ENCODE data around the gene SENP2. TPM values are rescaled to one million over a fixed set of nuclear protein-coding genes. Genes with fewer than 3 reads are reported as not detected.

SENP2 gene
- total and polyA plus RNA-seq, 2 of the 13 experiments (the other 11 are each of a cell fraction or from before 2014, with no cell fraction given): 7.7 to 46.2 TPM

DNA sequence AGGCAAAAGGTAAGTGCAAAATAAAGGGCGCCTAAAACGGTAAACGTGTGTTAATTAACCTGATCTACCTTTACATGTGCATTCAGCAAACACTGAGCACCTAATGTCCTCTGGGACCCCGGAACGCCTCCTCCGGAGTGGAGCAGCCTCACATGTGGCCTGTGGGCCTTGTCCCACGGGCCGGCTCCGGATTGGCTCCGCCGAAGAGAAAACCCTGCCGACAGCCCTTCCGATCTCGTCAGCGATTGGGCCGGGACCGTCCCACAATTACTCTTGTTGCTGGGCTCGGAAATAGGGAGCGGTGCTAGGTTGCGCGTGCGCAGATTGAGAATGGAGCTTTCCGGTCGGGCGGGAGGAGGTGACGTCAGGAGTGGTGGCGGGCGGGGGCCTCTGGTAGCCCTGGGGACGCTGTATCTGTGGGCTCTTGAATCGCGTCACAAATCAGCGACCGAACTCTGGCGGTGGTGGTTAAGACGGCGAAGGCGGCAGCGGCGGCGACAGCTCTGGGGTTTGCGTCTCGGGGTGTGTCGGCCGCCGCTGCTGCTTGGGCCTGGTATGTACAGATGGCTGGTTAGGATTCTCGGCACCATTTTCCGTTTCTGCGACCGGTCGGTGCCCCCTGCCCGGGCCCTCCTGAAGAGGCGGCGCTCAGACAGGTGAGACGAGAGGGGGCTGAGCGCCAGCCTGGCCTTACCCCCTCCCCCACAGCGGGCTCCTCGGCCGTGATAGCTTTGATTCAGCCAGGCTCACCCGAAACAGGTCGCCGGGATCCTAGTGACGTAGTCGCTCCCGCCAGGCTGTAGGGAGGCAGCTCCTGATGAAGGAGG lies at the start of gene SENP2 (continued):
- no peak for TF ChIP-seq FOSL1 (CRISPR knock-in tag; IDR thresholded peaks at IDR 0.05; ENCODE audit: borderline replicate concordance)
- TF ChIP-seq ZNF224 (CRISPR knock-in tag; IDR thresholded peaks at IDR 0.05): no peak
- no peak for TF ChIP-seq PTBP1 (IDR thresholded peaks at IDR 0.05; ENCODE audit: low read depth, low read length, poor library complexity, severe bottlenecking)
- TF ChIP-seq, protein P1, sequence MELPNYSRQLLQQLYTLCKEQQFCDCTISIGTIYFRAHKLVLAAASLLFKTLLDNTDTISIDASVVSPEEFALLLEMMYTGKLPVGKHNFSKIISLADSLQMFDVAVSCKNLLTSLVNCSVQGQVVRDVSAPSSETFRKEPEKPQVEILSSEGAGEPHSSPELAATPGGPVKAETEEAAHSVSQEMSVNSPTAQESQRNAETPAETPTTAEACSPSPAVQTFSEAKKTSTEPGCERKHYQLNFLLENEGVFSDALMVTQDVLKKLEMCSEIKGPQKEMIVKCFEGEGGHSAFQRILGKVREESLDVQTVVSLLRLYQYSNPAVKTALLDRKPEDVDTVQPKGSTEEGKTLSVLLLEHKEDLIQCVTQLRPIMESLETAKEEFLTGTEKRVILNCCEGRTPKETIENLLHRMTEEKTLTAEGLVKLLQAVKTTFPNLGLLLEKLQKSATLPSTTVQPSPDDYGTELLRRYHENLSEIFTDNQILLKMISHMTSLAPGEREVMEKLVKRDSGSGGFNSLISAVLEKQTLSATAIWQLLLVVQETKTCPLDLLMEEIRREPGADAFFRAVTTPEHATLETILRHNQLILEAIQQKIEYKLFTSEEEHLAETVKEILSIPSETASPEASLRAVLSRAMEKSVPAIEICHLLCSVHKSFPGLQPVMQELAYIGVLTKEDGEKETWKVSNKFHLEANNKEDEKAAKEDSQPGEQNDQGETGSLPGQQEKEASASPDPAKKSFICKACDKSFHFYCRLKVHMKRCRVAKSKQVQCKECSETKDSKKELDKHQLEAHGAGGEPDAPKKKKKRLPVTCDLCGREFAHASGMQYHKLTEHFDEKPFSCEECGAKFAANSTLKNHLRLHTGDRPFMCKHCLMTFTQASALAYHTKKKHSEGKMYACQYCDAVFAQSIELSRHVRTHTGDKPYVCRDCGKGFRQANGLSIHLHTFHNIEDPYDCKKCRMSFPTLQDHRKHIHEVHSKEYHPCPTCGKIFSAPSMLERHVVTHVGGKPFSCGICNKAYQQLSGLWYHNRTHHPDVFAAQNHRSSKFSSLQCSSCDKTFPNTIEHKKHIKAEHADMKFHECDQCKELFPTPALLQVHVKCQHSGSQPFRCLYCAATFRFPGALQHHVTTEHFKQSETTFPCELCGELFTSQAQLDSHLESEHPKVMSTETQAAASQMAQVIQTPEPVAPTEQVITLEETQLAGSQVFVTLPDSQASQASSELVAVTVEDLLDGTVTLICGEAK (IDR thresholded peaks at IDR 0.05): no peak
- TF ChIP-seq, protein P1 (CRISPR knock-in tag; IDR thresholded peaks at IDR 0.05): no peak; the same call in 1 of the 2 replicates
- TF ChIP-seq, protein P2, sequence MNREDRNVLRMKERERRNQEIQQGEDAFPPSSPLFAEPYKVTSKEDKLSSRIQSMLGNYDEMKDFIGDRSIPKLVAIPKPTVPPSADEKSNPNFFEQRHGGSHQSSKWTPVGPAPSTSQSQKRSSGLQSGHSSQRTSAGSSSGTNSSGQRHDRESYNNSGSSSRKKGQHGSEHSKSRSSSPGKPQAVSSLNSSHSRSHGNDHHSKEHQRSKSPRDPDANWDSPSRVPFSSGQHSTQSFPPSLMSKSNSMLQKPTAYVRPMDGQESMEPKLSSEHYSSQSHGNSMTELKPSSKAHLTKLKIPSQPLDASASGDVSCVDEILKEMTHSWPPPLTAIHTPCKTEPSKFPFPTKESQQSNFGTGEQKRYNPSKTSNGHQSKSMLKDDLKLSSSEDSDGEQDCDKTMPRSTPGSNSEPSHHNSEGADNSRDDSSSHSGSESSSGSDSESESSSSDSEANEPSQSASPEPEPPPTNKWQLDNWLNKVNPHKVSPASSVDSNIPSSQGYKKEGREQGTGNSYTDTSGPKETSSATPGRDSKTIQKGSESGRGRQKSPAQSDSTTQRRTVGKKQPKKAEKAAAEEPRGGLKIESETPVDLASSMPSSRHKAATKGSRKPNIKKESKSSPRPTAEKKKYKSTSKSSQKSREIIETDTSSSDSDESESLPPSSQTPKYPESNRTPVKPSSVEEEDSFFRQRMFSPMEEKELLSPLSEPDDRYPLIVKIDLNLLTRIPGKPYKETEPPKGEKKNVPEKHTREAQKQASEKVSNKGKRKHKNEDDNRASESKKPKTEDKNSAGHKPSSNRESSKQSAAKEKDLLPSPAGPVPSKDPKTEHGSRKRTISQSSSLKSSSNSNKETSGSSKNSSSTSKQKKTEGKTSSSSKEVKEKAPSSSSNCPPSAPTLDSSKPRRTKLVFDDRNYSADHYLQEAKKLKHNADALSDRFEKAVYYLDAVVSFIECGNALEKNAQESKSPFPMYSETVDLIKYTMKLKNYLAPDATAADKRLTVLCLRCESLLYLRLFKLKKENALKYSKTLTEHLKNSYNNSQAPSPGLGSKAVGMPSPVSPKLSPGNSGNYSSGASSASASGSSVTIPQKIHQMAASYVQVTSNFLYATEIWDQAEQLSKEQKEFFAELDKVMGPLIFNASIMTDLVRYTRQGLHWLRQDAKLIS (CRISPR knock-in tag; IDR thresholded peaks at IDR 0.05): no peak
- no peak; the same call in 1 of the 2 replicates for TF ChIP-seq KDM2A (CRISPR knock-in tag; IDR thresholded peaks at IDR 0.05; ENCODE audit: borderline replicate concordance, low read depth)
- TF ChIP-seq, protein P3, sequence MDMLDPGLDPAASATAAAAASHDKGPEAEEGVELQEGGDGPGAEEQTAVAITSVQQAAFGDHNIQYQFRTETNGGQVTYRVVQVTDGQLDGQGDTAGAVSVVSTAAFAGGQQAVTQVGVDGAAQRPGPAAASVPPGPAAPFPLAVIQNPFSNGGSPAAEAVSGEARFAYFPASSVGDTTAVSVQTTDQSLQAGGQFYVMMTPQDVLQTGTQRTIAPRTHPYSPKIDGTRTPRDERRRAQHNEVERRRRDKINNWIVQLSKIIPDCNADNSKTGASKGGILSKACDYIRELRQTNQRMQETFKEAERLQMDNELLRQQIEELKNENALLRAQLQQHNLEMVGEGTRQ (IDR thresholded peaks at IDR 0.05; ENCODE audit: low read depth, low read length): no peak
- TF ChIP-seq, protein P3 (CRISPR knock-in tag; IDR thresholded peaks at IDR 0.05; ENCODE audit: borderline replicate concordance): peak; percentile 36; the same call in 1 of the 2 replicates
- TF ChIP-seq YEATS4 (CRISPR knock-in tag; IDR thresholded peaks at IDR 0.05; ENCODE audit: borderline replicate concordance): peak; percentile 87
- TF ChIP-seq NFKB2 (CRISPR knock-in tag; IDR thresholded peaks at IDR 0.05; ENCODE audit: borderline replicate concordance): peak; percentile 94; the same call in 1 of the 2 replicates
- TF ChIP-seq ZNF598 (CRISPR knock-in tag; IDR thresholded peaks at IDR 0.05; ENCODE audit: borderline replicate concordance): no peak
- TF ChIP-seq SP5 (CRISPR knock-in tag; IDR thresholded peaks at IDR 0.05; ENCODE audit: borderline replicate concordance, low read depth): no peak

Measured in HepG2 (cell line).